Measurements from ENCODE around the gene ROBO1. TPM values are rescaled to one million over a fixed set of nuclear protein-coding genes. Genes with fewer than 3 reads are reported as not detected.

The ROBO1 gene
- total RNA-seq, 4 donors from 2014 or later: 8.6 to 26.3 (median 16.6) TPM

- WGBS, 2 donors: 77 to 79% methylated on average over 4 of the region's 4 CpGs
- Histone ChIP-seq H3K4me3 (replicated peaks in 1 of 3) (no peak overlapping the region), H3K36me3 (no peaks in the 10 kb centered on the region), H3K9me3 (no peaks in the 10 kb centered on the region), H3K27me3 (no peaks in the 10 kb centered on the region), H3K4me1 (no peaks in the 10 kb centered on the region), H3K27ac (no peak overlapping the region)
- no peak for DNase-seq
- TF ChIP-seq POLR2A (IDR thresholded peaks at IDR 0.05) (no peak), CTCF (IDR thresholded peaks at IDR 0.05) (no peak)
- intact Hi-C loops (cut with DNase I): no loop called here
These were observed 514.1 kb downstream of the ROBO1 start for GRCh38 chr3:79253704-79254103.

GRCh38 chr3:79253271-79253670, 514.5 kb downstream of the ROBO1 start:
- Histone ChIP-seq H3K9me3 (no peaks in the 10 kb centered on the region), H3K4me3 (replicated peaks in 1 of 3) (no peak overlapping the region), H3K4me1 (no peaks in the 10 kb centered on the region), H3K36me3 (no peaks in the 10 kb centered on the region), H3K27ac (no peak overlapping the region), H3K27me3 (no peaks in the 10 kb centered on the region)
- intact Hi-C loops (cut with DNase I): no loop called here
- WGBS, 2 donors: 37 to 46% methylated on average over 2 of the region's 2 CpGs
- TF ChIP-seq CTCF (IDR thresholded peaks at IDR 0.05): no peak
- TF ChIP-seq POLR2A (IDR thresholded peaks at IDR 0.05): no peak
- no peak for DNase-seq

- Histone ChIP-seq H3K4me1 (no peaks in the 10 kb centered on the region), H3K27ac (no peak overlapping the region), H3K36me3 (no peaks in the 10 kb centered on the region), H3K9me3 (no peaks in the 10 kb centered on the region), H3K4me3 (replicated peaks in 1 of 3) (no peak overlapping the region), H3K27me3 (no peaks in the 10 kb centered on the region)
- intact Hi-C loops (cut with DNase I): no loop called here
- 64 to 69% methylated on average over 6 of the region's 6 CpGs for WGBS, 2 donors
- DNase-seq: peak in 1 of 2 donors; percentile 1
- no peak for TF ChIP-seq CTCF (IDR thresholded peaks at IDR 0.05)
These were observed 517.1 kb downstream of the ROBO1 start for GRCh38 chr3:79250746-79251145.

DNA sequence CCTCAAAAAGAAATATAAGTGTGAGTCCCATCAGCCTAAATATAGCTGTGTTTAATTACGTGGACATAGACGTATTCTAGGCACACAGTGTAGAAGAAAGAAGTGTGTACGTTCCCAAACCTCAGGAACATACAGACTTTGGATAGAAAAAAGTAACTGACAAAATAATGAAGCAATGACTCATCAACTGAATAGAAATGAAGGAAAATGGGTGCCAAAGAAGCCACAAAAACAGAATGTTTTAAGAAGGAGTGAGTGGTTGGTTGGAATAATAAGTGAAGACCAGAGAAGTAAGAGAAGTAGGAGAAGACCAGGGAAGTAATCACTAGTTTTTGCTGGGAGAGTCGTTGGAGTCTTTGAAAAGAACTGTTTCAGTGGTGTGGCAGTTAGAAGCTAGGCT, 518.1 kb downstream of the ROBO1 start:
- no peaks in the 10 kb centered on the region for H3K27me3 ChIP-seq
- no peak for DNase-seq
- WGBS, 2 donors: 86 to 91% methylated on average over 4 of the region's 4 CpGs

DNA sequence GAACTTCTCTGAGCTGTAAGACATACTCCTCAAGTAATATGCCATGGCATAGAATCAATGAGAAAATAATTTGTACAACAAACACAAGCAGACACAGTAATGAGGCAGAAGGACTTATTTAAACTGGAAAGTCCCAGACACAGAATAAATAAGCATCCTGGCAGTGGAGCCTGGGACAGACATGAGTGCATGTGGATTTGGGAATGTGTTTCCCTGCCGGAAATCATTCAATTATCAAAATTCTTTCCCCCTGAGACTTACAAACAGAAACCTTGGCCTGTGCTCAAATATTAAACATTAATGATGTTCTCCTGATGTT, 520.1 kb downstream of the ROBO1 start:
- intact Hi-C loops (cut with DNase I): no loop called here

More for the DNA sequence above, 518.1 kb downstream of the ROBO1 start:
- Histone ChIP-seq H3K9me3 (no peaks in the 10 kb centered on the region), H3K36me3 (no peaks in the 10 kb centered on the region), H3K27ac (no peak overlapping the region), H3K4me1 (no peaks in the 10 kb centered on the region), H3K4me3 (replicated peaks in 1 of 3) (no peak overlapping the region)
- TF ChIP-seq POLR2A (IDR thresholded peaks at IDR 0.05) (no peak), CTCF (IDR thresholded peaks at IDR 0.05) (no peak)
- intact Hi-C loops (cut with DNase I): no loop called here

More for the DNA sequence above, 520.1 kb downstream of the ROBO1 start:
- Histone ChIP-seq H3K4me1 (no peaks in the 10 kb centered on the region), H3K36me3 (no peaks in the 10 kb centered on the region), H3K27ac (no peak overlapping the region), H3K27me3 (no peaks in the 10 kb centered on the region), H3K4me3 (replicated peaks in 1 of 3) (no peak overlapping the region), H3K9me3 (no peaks in the 10 kb centered on the region)
- 45 to 63% methylated on average over 1 of the region's 1 CpG for WGBS, 2 donors
- DNase-seq: no peak
- TF ChIP-seq POLR2A (IDR thresholded peaks at IDR 0.05) (no peak), CTCF (IDR thresholded peaks at IDR 0.05) (no peak)

Data from thyroid gland (tissue), 4 donors.